Liver (tissue), 9 donors: Measurements from ENCODE around the gene LRRC4. TPM values are rescaled to one million over a fixed set of nuclear protein-coding genes. Genes with fewer than 3 reads are reported as not detected.

Source experiments
- DNase-seq: peaks from one replicate; pipeline ENCODE4 v3.0.0-alpha.2; 2017; ENCODE audit warnings: low spot score
- H3K27ac ChIP-seq, 2 donors: one replicate each; pipeline ENCODE4 v1.7.0; 2013; ENCODE audit warnings: inconsistent platforms in 2 of 2, low read length in 2 of 2, control low read depth in 1 of 2, low read depth in 1 of 2, mild to moderate bottlenecking in 1 of 2
- H3K27me3 ChIP-seq, 4 donors: one replicate each; pipeline versions ENCODE4 v1.6.1 to v1.7.0; 2013; ENCODE audit warnings: low read length in 3 of 4, inconsistent platforms in 1 of 4, mild to moderate bottlenecking in 1 of 4, moderate library complexity in 1 of 4; ENCODE audit not compliant: control insufficient read depth in 4 of 4, insufficient read depth in 4 of 4
- H3K36me3 ChIP-seq, 4 donors: one replicate each; pipeline versions ENCODE4 v1.6.1 to v1.7.0; 2013; ENCODE audit warnings: low read length in 3 of 4, mild to moderate bottlenecking in 3 of 4, low read depth in 1 of 4, moderate library complexity in 1 of 4; ENCODE audit not compliant: control insufficient read depth in 4 of 4, insufficient read depth in 3 of 4
- H3K4me1 ChIP-seq, 4 donors: one replicate each; pipeline versions ENCODE4 v1.6.1 to v1.7.0; 2013; ENCODE audit warnings: low read length in 3 of 4, mild to moderate bottlenecking in 3 of 4, moderate library complexity in 1 of 4; ENCODE audit not compliant: control insufficient read depth in 4 of 4, insufficient read depth in 4 of 4
- H3K4me3 ChIP-seq, 3 donors: one replicate each; pipeline versions ENCODE4 v1.6.1 to v1.7.0; 2013; ENCODE audit warnings: low read length in 3 of 3, control low read depth in 1 of 3, low read depth in 1 of 3, mild to moderate bottlenecking in 1 of 3
- H3K9ac ChIP-seq, 2 donors: one replicate each; pipeline ENCODE4 v1.7.0; 2013; ENCODE audit warnings: low read length in 2 of 2, mild to moderate bottlenecking in 2 of 2, moderate library complexity in 2 of 2, control low read depth in 1 of 2, low read depth in 1 of 2
- H3K9me3 ChIP-seq, 4 donors: one replicate each; pipeline versions ENCODE4 v1.6.1 to v1.7.0; 2013; ENCODE audit warnings: low read length in 3 of 4; ENCODE audit not compliant: control insufficient read depth in 4 of 4
- ATF3 ChIP-seq: IDR thresholded peaks from 2 replicates; pipeline ENCODE4 v1.6.1; 2016; ENCODE audit warnings: antibody characterized with exemption
- CTCF ChIP-seq: fragments of 150-350 bp; IDR thresholded peaks from 2 replicates; pipeline ENCODE4 v1.5.1; 2017; ENCODE audit warnings: improper control_type of control experiment, low read depth, low read length; ENCODE audit not compliant: missing input control
- EGR1 ChIP-seq, 2 donors: IDR thresholded peaks; 2 replicates each; pipeline ENCODE4 v1.6.1; 2016 to 2018; ENCODE audit warnings: antibody characterized with exemption in 2 of 2, low read depth in 2 of 2
- FOXA1 ChIP-seq: IDR thresholded peaks from 2 replicates; pipeline ENCODE4 v1.6.1; 2016; ENCODE audit warnings: antibody characterized with exemption
- FOXA2 ChIP-seq: IDR thresholded peaks from 2 replicates; pipeline ENCODE4 v1.6.1; 2016; ENCODE audit warnings: antibody characterized with exemption
- GABPA ChIP-seq, 2 donors: IDR thresholded peaks in 1 of 2; conservative IDR thresholded peaks in 1 of 2; 2 replicates each; pipeline ENCODE4 v1.6.1; 2016; ENCODE audit warnings: antibody characterized with exemption in 2 of 2, mild to moderate bottlenecking in 1 of 2, moderate library complexity in 1 of 2
- HNF4A ChIP-seq, 2 donors: conservative IDR thresholded peaks; 2 replicates each; pipeline ENCODE4 v1.6.1; 2016; ENCODE audit warnings: antibody characterized with exemption in 2 of 2, mild to moderate bottlenecking in 2 of 2
- HNF4G ChIP-seq: IDR thresholded peaks from 2 replicates; pipeline ENCODE4 v1.6.1; 2016; ENCODE audit warnings: antibody characterized with exemption
- JUND ChIP-seq, 2 donors: IDR thresholded peaks; 2 replicates each; pipeline ENCODE4 v1.6.1; 2016; ENCODE audit warnings: antibody characterized with exemption in 2 of 2
- MAX ChIP-seq: IDR thresholded peaks from 2 replicates; pipeline ENCODE4 v1.6.1; 2016; ENCODE audit warnings: antibody characterized with exemption
- NR2F2 ChIP-seq: IDR thresholded peaks from 2 replicates; pipeline ENCODE4 v1.6.1; 2016; ENCODE audit warnings: antibody characterized with exemption
- RAD21 ChIP-seq, 2 donors: IDR thresholded peaks; 2 replicates each; pipeline ENCODE4 v1.6.1; 2016; ENCODE audit warnings: antibody characterized with exemption in 2 of 2, mild to moderate bottlenecking in 2 of 2
- RXRA ChIP-seq, 2 donors: IDR thresholded peaks; 2 replicates each; pipeline ENCODE4 v1.6.1; 2017 to 2018; ENCODE audit warnings: antibody characterized with exemption in 2 of 2, mild to moderate bottlenecking in 1 of 2
- SP1 ChIP-seq: IDR thresholded peaks from 2 replicates; pipeline ENCODE4 v1.6.1; 2018; ENCODE audit warnings: antibody characterized with exemption, mild to moderate bottlenecking
- TAF1 ChIP-seq: conservative IDR thresholded peaks from 2 replicates; pipeline ENCODE4 v1.6.1; 2016; ENCODE audit warnings: antibody characterized with exemption, mild to moderate bottlenecking
- YY1 ChIP-seq: IDR thresholded peaks from 2 replicates; pipeline ENCODE4 v1.6.1; 2016; ENCODE audit warnings: antibody characterized with exemption, mild to moderate bottlenecking
- ZBTB33 ChIP-seq: IDR thresholded peaks from 2 replicates; pipeline ENCODE4 v1.6.1; 2016; ENCODE audit warnings: antibody characterized with exemption
- WGBS: extraction: QIAGEN DNeasy Blood & Tissue Kit; methylation state at CpG from one replicate; pipeline ENCODE4 v1.1.7; 2013; 5-methylcytosine and 5-hydroxymethylcytosine counted together
- polyA plus RNA-seq, 2 donors: library from polyadenylated mRNA; stranded (reverse) in 1 of 2; unstranded in 1 of 2; fragments of 200-250 nt in 1 of 2; fragments of >200 nt in 1 of 2; fragmentation: Nextera tagmentation in 1 of 2; extraction: Ambion mirVana in 1 of 2; gene quantifications; one replicate each; pipeline versions ENCODE4 v1.2.1 to v1.2.3, GENCODE V29; 2013 to 2015
- total RNA-seq, 2 donors: library from RNA; depleted of rRNA; stranded (reverse); fragments of >200 nt; gene quantifications; one replicate each; pipeline ENCODE4 v1.2.3, GENCODE V29; 2014
- TF ChIP-seq, protein P1 (sequence below): IDR thresholded peaks from 2 replicates; pipeline ENCODE4 v1.6.1; 2016; ENCODE audit warnings: antibody characterized with exemption, mild to moderate bottlenecking
- donor health status: healthy.
- donor health status: healthy.
- donor health status: healthy.
- donor health status: healthy.
- donor health status: healthy.

LRRC4 gene
- total and polyA plus RNA-seq, 4 donors, result 0.54 to 2.7 (median 1.2) TPM

DNA sequence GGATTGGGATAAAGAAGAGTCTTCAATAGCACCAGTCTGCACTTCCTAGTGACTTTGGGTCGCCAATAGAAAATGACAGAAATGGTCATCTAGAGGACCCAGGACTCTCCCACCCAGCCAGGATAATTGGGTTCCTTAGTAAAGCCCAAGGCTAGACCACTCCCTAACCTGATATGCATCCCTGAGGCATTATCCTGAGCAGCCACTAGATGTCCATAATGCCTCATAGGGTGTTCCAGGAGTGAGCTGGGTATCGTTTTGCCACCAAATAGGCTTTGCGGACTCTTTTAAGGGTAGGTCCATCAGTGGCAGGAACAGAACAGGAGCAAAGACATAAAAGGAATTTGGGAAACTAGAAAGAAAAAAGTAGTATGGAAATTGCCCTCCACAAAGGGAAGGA, 4.5 kb upstream of the LRRC4 start:
- peaks cover 3 to 7% (median 4%) of the 10 kb centered on the region in 4 donors for H3K4me1 ChIP-seq
- no peak overlapping the region for H3K9ac ChIP-seq
- WGBS, result 93% methylated on average over 3 of the region's 3 CpGs
- no peak overlapping the region for H3K27ac ChIP-seq
- H3K9me3 ChIP-seq, result no peaks in the 10 kb centered on the region
- H3K36me3 ChIP-seq, result no peaks in the 10 kb centered on the region
- H3K4me3 ChIP-seq, result no peak overlapping the region
- no peak for DNase-seq
- TF ChIP-seq RAD21 (IDR thresholded peaks at IDR 0.05), result peak; percentile 33 to 76
- TF ChIP-seq, protein P1, sequence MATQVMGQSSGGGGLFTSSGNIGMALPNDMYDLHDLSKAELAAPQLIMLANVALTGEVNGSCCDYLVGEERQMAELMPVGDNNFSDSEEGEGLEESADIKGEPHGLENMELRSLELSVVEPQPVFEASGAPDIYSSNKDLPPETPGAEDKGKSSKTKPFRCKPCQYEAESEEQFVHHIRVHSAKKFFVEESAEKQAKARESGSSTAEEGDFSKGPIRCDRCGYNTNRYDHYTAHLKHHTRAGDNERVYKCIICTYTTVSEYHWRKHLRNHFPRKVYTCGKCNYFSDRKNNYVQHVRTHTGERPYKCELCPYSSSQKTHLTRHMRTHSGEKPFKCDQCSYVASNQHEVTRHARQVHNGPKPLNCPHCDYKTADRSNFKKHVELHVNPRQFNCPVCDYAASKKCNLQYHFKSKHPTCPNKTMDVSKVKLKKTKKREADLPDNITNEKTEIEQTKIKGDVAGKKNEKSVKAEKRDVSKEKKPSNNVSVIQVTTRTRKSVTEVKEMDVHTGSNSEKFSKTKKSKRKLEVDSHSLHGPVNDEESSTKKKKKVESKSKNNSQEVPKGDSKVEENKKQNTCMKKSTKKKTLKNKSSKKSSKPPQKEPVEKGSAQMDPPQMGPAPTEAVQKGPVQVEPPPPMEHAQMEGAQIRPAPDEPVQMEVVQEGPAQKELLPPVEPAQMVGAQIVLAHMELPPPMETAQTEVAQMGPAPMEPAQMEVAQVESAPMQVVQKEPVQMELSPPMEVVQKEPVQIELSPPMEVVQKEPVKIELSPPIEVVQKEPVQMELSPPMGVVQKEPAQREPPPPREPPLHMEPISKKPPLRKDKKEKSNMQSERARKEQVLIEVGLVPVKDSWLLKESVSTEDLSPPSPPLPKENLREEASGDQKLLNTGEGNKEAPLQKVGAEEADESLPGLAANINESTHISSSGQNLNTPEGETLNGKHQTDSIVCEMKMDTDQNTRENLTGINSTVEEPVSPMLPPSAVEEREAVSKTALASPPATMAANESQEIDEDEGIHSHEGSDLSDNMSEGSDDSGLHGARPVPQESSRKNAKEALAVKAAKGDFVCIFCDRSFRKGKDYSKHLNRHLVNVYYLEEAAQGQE, result no peak
- TF ChIP-seq CTCF, result peak; percentile 25
- no peak for TF ChIP-seq GABPA (IDR thresholded peaks at IDR 0.05 in 1 of 2, conservative IDR thresholded peaks at IDR 0.05 in 1 of 2)
- TF ChIP-seq NR2F2, result no peak
- no peaks in the 10 kb centered on the region for H3K27me3 ChIP-seq

DNA sequence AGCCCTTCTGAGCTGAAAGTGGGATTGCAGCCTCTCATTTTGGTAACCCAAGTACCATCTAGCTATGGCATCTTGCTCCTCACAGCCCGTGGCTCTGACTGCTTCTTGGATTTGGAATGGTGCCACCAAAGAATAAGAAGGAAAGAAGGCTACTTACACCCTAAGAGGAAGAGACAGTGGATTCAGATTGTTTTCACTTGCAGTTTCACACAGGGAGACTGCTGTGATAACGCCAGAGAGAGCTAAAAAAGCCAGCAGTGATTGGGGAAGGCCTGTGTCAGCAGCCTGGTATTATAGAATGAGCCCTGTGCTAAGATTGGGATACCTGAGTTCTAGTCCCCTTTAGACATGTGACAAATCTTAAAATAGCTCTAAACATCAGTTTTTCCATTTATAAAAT, 3.6 kb upstream of the LRRC4 start:
- Histone ChIP-seq H3K9me3 (no peaks in the 10 kb centered on the region), H3K4me3 (no peak overlapping the region), H3K9ac (no peak overlapping the region), H3K36me3 (no peaks in the 10 kb centered on the region), H3K4me1 (peaks cover 5 to 14% (median 10%) of the 10 kb centered on the region in 4 donors), H3K27me3 (no peaks in the 10 kb centered on the region), H3K27ac (no peak overlapping the region)
- DNase-seq, result no peak
- TF ChIP-seq FOXA1 (no peak), ATF3 (no peak), YY1 (no peak), SP1 (no peak), EGR1 (IDR thresholded peaks at IDR 0.05; ENCODE audit: low read depth in 2 of 2) (no peak), NR2F2 (no peak), JUND (IDR thresholded peaks at IDR 0.05) (no peak), GABPA (IDR thresholded peaks at IDR 0.05 in 1 of 2, conservative IDR thresholded peaks at IDR 0.05 in 1 of 2) (no peak), ZBTB33 (no peak), CTCF (no peak), RXRA (IDR thresholded peaks at IDR 0.05) (no peak), TAF1 (no peak), FOXA2 (no peak), RAD21 (IDR thresholded peaks at IDR 0.05) (no peak), HNF4A (conservative IDR thresholded peaks at IDR 0.05) (no peak), HNF4G (no peak), MAX (no peak)
- TF ChIP-seq, protein P1, result no peak
- WGBS, result 85% methylated on average over 2 of the region's 2 CpGs
